K562 (cell line): Measurements from ENCODE around the gene NEU3. TPM values are rescaled to one million over a fixed set of nuclear protein-coding genes. Genes with fewer than 3 reads are reported as not detected.

Experiments
- ATAC-seq: fragments of 200-7000 bp; cut with Tn5 transposase; 3 replicates; pipeline ENCODE4 v1.9.1; 2020; ENCODE audit warnings: moderate library complexity
- BruUV-seq: library from RNA; stranded (reverse); fragments of 400-500 nt; replicated peaks from 2 replicates; lab custom pipeline; 2021; lab: Mats Ljungman, UMichigan
- CTCF ChIA-PET: fragments of 300-600 bp; formaldehyde crosslinking; extraction: SDS; loops from one replicate; lab custom pipeline; 2021; ENCODE audit warnings: low intra/inter-chr PET ratio; lab: Yijun Ruan, JAX
- POLR2A ChIA-PET: fragments of 300-600, 350-650 bp; sonication (Branson Sonifier 250); formaldehyde crosslinking; extraction: SDS; loops from one replicate; lab custom pipeline; 2021; ENCODE audit warnings: antibody characterized with exemption, inconsistent platforms; lab: Yijun Ruan, JAX
- DNase-seq, 4 experiments: peaks; one replicate each; pipeline versions ENCODE4 v3.0.0 to v3.0.0-alpha.2; 2011 to 2018; ENCODE audit warnings: low spot score in 3 of 4, mixed read lengths in 3 of 4; ENCODE audit errors: extremely low read depth in 1 of 4
- FAIRE-seq: peaks from 2 replicates; lab custom pipeline; 2011; peaks lifted over from hg19 to GRCh38; lab: Jason Lieb, UNC
- H2AFZ ChIP-seq: 2 replicates; pipeline ENCODE4 v1.6.0; 2011; ENCODE audit warnings: low read depth, low read length, control low read depth, inconsistent platforms
- H3K27ac ChIP-seq: fragments of 200-600 bp; 3 replicates; pipeline ENCODE4 v1.8.0; 2011; ENCODE audit warnings: low read depth, mild to moderate bottlenecking, control low read depth, inconsistent platforms, low read length, moderate library complexity, mixed read lengths; ENCODE audit errors: extremely low read depth
- H3K27me3 ChIP-seq, 2 experiments: fragments of 300-600 bp in 1 of 2; 2 replicates in 1 of 2; 3 replicates in 1 of 2; pipeline versions ENCODE4 v1.6.0 to v1.8.0; 2011; ENCODE audit warnings: inconsistent platforms in 2 of 2, low read length in 2 of 2, mild to moderate bottlenecking in 1 of 2, mixed read lengths in 1 of 2, moderate library complexity in 1 of 2; ENCODE audit not compliant: control insufficient read depth in 2 of 2, insufficient read depth in 2 of 2
- H3K36me3 ChIP-seq: fragments of 300-600 bp; 3 replicates; pipeline ENCODE4 v1.8.0; 2011; ENCODE audit warnings: mild to moderate bottlenecking, low read length, inconsistent platforms; ENCODE audit not compliant: control insufficient read depth, insufficient read depth
- H3K4me1 ChIP-seq, 2 experiments: fragments of 200-600 bp in 1 of 2; replicated peaks in 1 of 2; 2 replicates in 1 of 2; 3 replicates in 1 of 2; pipeline versions ENCODE4 v1.5.1 to v1.8.0; 2011; ENCODE audit warnings: inconsistent platforms in 2 of 2, low read length in 2 of 2, mild to moderate bottlenecking in 1 of 2, mixed read lengths in 1 of 2, moderate library complexity in 1 of 2; ENCODE audit not compliant: control insufficient read depth in 2 of 2, insufficient read depth in 2 of 2
- H3K4me2 ChIP-seq: 2 replicates; pipeline ENCODE4 v1.6.1; 2011; ENCODE audit warnings: low read length, control low read depth, inconsistent platforms, mixed read lengths; ENCODE audit not compliant: insufficient read depth
- H3K4me3 ChIP-seq: fragments of 200-600 bp; sonication (generic), shearing (Covaris generic); 2 replicates; pipeline ENCODE4 v1.5.1; 2016; ENCODE audit warnings: control low read depth, inconsistent platforms
- H3K79me2 ChIP-seq: fragments of 200-600 bp; 3 replicates; pipeline ENCODE4 v1.8.0; 2011; ENCODE audit warnings: low read length, inconsistent platforms; ENCODE audit not compliant: control insufficient read depth, insufficient read depth
- H3K9ac ChIP-seq, 2 experiments: 2 replicates each; pipeline versions ENCODE4 v1.6.0 to v1.6.1; 2011; ENCODE audit warnings: low read depth in 2 of 2, low read length in 2 of 2, control low read depth in 1 of 2, inconsistent platforms in 1 of 2, mild to moderate bottlenecking in 1 of 2, mixed read lengths in 1 of 2; ENCODE audit not compliant: insufficient read depth in 1 of 2
- H3K9me1 ChIP-seq: one replicate; pipeline ENCODE4 v1.6.0; 2011; ENCODE audit warnings: inconsistent platforms, mild to moderate bottlenecking, low read length, moderate library complexity; ENCODE audit not compliant: control insufficient read depth, insufficient read depth
- H3K9me3 ChIP-seq: replicated peaks from 2 replicates; pipeline ENCODE4 v1.5.1; 2011; ENCODE audit warnings: low read depth, low read length, inconsistent platforms; ENCODE audit not compliant: control insufficient read depth, insufficient read depth
- H4K20me1 ChIP-seq: replicated peaks from 2 replicates; pipeline ENCODE4 v1.6.1; 2011; ENCODE audit warnings: low read length, inconsistent platforms, mixed read lengths; ENCODE audit not compliant: control insufficient read depth, insufficient read depth
- HDAC1 ChIP-seq, 2 experiments: fragments of 450-650 bp; IDR thresholded peaks; 2 replicates each; pipeline ENCODE4 v1.6.1; 2016 to 2017; ENCODE audit warnings: inconsistent platforms in 1 of 2, mild to moderate bottlenecking in 1 of 2, moderate library complexity in 1 of 2
- TEAD1 ChIP-seq, 2 experiments: fragments of 450-650 bp in 1 of 2; sonication (generic) in 1 of 2; formaldehyde crosslinking; IDR thresholded peaks; 2 replicates each; pipeline versions ENCODE4 v1.4.0 to v1.8.0; 2020 to 2022; ENCODE audit warnings: mild to moderate bottlenecking in 2 of 2, missing genetic modification reagents in 1 of 2
- THRB ChIP-seq: fragments of 450-650 bp; formaldehyde crosslinking; conservative IDR thresholded peaks from 2 replicates; pipeline ENCODE4 v1.4.0; 2022; ENCODE audit warnings: mild to moderate bottlenecking, missing genetic modification characterization
- ZBTB40 ChIP-seq, 2 experiments: fragments of 450-650 bp in 1 of 2; sonication (generic) in 1 of 2; formaldehyde crosslinking in 1 of 2; IDR thresholded peaks; 2 replicates each; pipeline versions ENCODE4 v1.7.1 to v1.9.0; 2016 to 2022; ENCODE audit warnings: inconsistent platforms in 1 of 2, mild to moderate bottlenecking in 1 of 2, missing genetic modification reagents in 1 of 2
- ZFP36 ChIP-seq: fragments of 150-350 bp; IDR thresholded peaks from 2 replicates; pipeline ENCODE4 v1.6.1; 2018; ENCODE audit warnings: low read length, low read depth; ENCODE audit not compliant: partially characterized antibody
- WGBS: fragments of 100-300 bp; shearing (Covaris generic); methylation state at CpG from one replicate; pipeline ENCODE4 v1.1.6; 2016; ENCODE audit warnings: low coverage, mixed read lengths; ENCODE audit not compliant: insufficient coverage; ENCODE audit errors: missing lambda C conversion rate; 5-methylcytosine and 5-hydroxymethylcytosine counted together
- in situ Hi-C: fragments of 300-500 bp; cut with MboI; formaldehyde crosslinking; loops from 4 replicates; pipeline ENCODE4 v1.15.0; 2018; ENCODE audit warnings: inconsistent platforms, mixed read lengths
- intact Hi-C: fragments of 100-400 bp; cut with micrococcal nuclease; formaldehyde crosslinking; loops from 2 replicates; pipeline ENCODE4 v1.14.2; 2022
- polyA plus RNA-seq, 8 experiments: library from polyadenylated mRNA; depleted of rRNA in 4 of 8; stranded (reverse) in 5 of 8; unstranded in 3 of 8; fragments of >200 nt; fragmentation: Nextera tagmentation in 2 of 8; fragmentation: Illumina TruSeq in 1 of 8; extraction: Ambion mirVana in 2 of 8; extraction: Trizol in 1 of 8; gene quantifications; 2 replicates each; pipeline versions ENCODE4 v1.2.1 to v1.2.3, GENCODE V29; 2011 to 2014; ENCODE audit warnings: inconsistent platforms in 1 of 8, missing spikeins in 1 of 8
- total RNA-seq, 7 experiments: library from RNA; depleted of rRNA in 6 of 7; stranded (reverse); fragments of >200 nt in 6 of 7; fragmentation: Illumina TruSeq in 2 of 7; extraction: Trizol in 2 of 7; gene quantifications; 2 replicates each; pipeline versions ENCODE4 v1.2.1 to v1.2.3, GENCODE V29; 2011 to 2021; ENCODE audit warnings: low replicate concordance in 1 of 7

Gene NEU3
- total and polyA plus RNA-seq, 9 of the 15 experiments (the other 6 are each of a cell fraction or from before 2014, with no cell fraction given) = 6.2 to 41.3 (median 31.1) TPM

GRCh38 chr11:74949753-74950137 is 39.0 kb upstream of the NEU3 start:
- CTCF ChIA-PET = interaction anchor here (0.6 kb wide), 1 partner anchor 11 kb away, joined by 3 read pairs; no protein-coding TSS in a partner anchor
- Histone ChIP-seq H3K4me2 (peak overlapping the region; percentile 95), H3K27ac (peak overlapping the region; percentile 81), H2AFZ (peak overlapping the region; percentile 95; the same call in 1 of the 2 replicates), H3K4me3 (peak overlapping the region; percentile 93), H3K9ac (peak overlapping the region; percentile 88 to 97), H3K36me3 (peaks cover 50% of the 10 kb centered on the region), H3K9me3 (no peaks in the 10 kb centered on the region), H4K20me1 (peaks cover 10% of the 10 kb centered on the region; the same call in 1 of the 2 replicates), H3K27me3 (no peaks in the 10 kb centered on the region), H3K79me2 (peaks cover 84% of the 10 kb centered on the region), H3K9me1 (no peaks in the 10 kb centered on the region), H3K4me1 (peaks cover 6 to 19% of the 10 kb centered on the region in 2 experiments; a peak in 3 of 5 replicates)
- ATAC-seq (no peak), DNase-seq (peak in 1 of 4 experiments; percentile 29), FAIRE-seq (no peak)
- in situ Hi-C loops (no loop called here), intact Hi-C loops (loop anchor here (2.0 kb wide), 1 partner anchor 39 kb away; the partner anchor contains the start of gene NEU3)
- POLR2A ChIA-PET = interaction anchor here (1.0 to 4.2 kb wide), 8 partner anchors 10 to 403 kb away, joined by 3 to 27 read pairs (median 6); partner anchors contain the start of gene NEU3
- no TSS peak for BruUV-seq
- WGBS = 2% methylated on average over 3 of the region's 6 CpGs
- TF ChIP-seq ZBTB40 (IDR thresholded peaks at IDR 0.05) = 0 out of 2 replicates have a peak, but pooled peaks have one; percentile 5
- TF ChIP-seq ZBTB40 (CRISPR knock-in tag; IDR thresholded peaks at IDR 0.05) = no peak
- TF ChIP-seq THRB (CRISPR knock-in tag) = 0 out of 2 replicates have a peak, but pooled peaks have one; percentile 41
- TF ChIP-seq ZFP36 = no peak
- no peak for TF ChIP-seq TEAD1 (CRISPR knock-in tag; IDR thresholded peaks at IDR 0.05)
- 0 out of 4 replicates have a peak, but pooled peaks of 1 of the 2 experiments have one; percentile 18 for TF ChIP-seq HDAC1 (IDR thresholded peaks at IDR 0.05)
